Skin of body (tissue), 2 donors: Measurements from ENCODE around the gene ZFX. TPM values are rescaled to one million over a fixed set of nuclear protein-coding genes. Genes with fewer than 3 reads are reported as not detected.

Experiments
- DNase-seq: peaks from one replicate; lab custom pipeline; 2025; lab: John Stamatoyannopoulos, UW
- total RNA-seq: library from RNA; depleted of rRNA; stranded (reverse); fragments of >200 nt; gene quantifications from one replicate; pipeline ENCODE4 v1.2.3, GENCODE V29; 2014

Gene ZFX
- total RNA-seq, 1 donor from 2014 or later, result 57.1 TPM

DNA sequence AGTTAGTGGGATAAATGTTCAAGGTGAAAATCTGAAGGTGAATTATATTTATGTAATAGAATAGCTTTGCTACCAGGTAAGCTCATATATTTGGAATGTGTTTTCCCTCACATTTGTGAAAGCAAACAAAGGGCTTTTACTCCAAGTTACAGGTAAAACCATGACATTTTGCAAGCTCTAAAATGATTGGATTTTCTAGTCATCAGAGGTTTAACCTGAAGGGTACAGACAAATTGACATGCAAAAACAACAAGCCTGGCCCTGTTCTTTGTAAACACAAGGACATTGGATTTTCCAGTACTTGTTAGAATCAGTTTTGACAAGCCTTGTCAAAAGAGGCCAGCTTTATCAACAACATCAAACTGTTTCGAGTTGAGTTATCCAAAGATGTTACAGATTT lies 51.7 kb downstream of the ZFX start:
- DNase-seq, result no peak

- no peak for DNase-seq
Observed at GRCh38 chrX:24202465-24203031, 53.0 kb downstream of the ZFX start.

GRCh38 chrX:24203072-24203808 lies 53.7 kb downstream of the ZFX start:
- DNase-seq, result no peak

DNA sequence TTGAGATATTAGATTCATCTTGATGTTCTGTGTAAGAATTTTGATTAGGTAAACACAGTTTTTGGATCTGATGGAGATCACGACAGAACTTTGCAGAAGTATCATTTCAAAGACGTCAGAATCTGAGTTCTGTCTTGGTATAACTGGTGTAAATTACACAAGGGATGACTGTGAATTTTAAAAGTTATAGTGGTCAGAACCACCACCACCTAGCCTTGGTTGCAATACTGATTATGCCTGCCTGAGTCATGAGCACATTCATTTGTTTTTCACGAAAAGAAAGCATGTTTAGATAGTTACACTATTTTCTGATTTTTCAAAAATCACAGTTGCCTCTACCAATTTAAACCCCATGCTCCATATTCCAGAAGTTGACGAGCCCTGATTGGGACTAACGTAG lies 54.8 kb downstream of the ZFX start:
- DNase-seq, result no peak

DNA sequence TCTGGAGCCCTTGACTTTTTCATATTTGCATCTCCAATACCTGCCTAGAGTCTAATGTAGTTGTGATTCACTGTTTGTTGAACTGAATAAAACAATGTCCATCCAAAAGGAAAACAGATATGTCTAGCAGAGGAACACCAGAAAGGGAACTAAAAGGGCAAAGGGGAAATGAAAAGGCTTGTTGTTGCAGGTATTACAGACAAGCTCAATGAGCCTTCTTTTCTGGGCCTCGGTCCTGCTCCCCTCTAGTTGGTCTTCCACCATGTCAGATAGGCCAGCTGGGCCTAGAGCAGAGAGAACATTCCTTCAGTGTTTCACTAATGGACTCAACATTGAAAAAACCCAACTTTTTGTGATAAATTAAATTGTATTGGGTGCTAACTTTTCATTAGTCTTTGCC lies 55.4 kb downstream of the ZFX start:
- DNase-seq, result no peak

GRCh38 chrX:24207826-24208225 lies 58.3 kb downstream of the ZFX start:
- DNase-seq, result no peak

GRCh38 chrX:24208496-24209240 lies 59.1 kb downstream of the ZFX start:
- no peak for DNase-seq

GRCh38 chrX:24210190-24210589 lies 60.7 kb downstream of the ZFX start:
- DNase-seq, result no peak

DNA sequence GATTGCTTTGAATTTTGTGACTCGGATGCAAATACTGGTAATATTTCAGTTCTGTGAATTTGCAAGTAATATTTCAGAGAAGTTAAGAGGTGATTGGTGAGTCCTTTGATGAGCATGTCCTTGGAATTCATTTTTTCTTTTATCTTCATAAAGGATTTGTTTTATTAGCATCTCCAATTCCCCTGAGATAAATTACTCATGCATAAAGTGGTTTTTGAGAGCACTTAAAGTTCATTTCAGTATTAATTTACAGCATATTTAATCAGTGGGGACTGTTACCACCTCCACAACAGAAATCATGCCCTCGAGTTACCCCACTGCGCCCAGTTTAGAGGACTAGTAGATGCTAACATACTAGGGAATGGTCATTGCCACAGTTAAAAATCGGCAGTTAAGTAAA lies 65.0 kb downstream of the ZFX start:
- DNase-seq, result no peak

DNA sequence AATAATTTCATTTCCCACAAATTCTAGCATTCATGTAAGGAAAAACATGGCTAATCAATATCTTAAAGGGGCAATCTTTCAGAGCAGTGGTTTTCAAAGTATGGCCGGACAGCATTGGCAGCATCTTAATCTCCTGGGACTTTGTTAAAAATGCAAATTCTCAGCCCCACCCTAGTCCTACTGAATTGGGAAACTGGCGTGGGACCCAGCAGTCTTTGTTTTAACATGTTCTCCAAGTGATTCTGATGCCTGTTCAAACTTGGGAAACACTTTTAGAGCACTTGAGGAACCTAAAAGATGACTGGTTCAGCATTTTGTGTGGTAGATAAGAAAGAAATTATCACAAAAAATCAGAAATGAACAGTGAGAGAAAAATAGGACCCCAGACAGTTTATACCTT lies 65.7 kb downstream of the ZFX start:
- DNase-seq, result no peak

- DNase-seq, result no peak
Observed at GRCh38 chrX:24216037-24216436, 66.5 kb downstream of the ZFX start.

- no peak for DNase-seq
Observed at GRCh38 chrX:24216827-24217226, 67.3 kb downstream of the ZFX start.

GRCh38 chrX:24219320-24219719 lies 69.8 kb downstream of the ZFX start:
- no peak for DNase-seq

GRCh38 chrX:24221872-24222271 lies 72.3 kb downstream of the ZFX start:
- no peak for DNase-seq

GRCh38 chrX:24225265-24225664 lies 75.7 kb downstream of the ZFX start:
- no peak for DNase-seq

DNA sequence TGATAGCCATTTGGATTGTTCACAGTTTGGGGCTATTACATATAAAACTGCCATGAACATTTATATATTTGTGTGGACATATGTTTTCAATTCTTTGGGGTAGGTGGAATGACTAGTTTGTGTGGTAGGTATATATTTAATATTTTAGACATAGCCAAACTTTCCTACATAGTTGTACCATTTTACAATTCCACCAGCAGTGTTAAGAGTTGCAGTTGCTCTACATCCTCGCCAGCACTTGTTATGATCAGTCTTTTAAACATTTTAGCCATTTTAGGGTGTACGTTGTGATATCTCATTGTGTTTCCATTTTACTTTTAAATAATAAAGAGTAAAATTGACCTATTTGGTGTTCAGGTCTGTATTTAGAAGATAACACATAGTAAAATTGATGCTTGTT lies 76.6 kb downstream of the ZFX start:
- no peak for DNase-seq

- DNase-seq, result no peak
Observed at GRCh38 chrX:24228596-24228995, 79.1 kb downstream of the ZFX start.

DNA sequence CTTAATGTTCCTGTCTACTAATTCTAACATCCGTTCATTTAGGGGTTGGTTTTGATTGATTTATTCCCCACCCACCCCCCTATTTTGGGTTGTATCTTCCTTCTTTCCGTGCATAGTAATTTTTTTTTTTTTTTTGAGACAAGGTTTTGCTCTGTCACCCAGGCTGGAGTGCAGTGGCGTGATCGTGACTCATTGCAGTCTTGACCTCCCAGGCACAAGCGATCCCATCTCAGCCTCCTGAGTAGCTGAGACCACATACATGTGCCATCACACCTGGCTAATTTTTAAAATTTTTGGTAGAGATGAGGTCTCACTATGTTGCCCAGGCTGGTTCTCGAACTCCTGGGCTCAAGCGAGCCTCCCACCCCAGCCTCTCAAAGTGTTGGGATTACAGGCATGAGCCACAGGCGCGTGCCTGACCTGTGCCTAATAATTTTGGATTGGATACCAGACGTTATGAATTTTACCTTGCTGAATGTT lies 79.9 kb downstream of the ZFX start:
- no peak for DNase-seq

DNA sequence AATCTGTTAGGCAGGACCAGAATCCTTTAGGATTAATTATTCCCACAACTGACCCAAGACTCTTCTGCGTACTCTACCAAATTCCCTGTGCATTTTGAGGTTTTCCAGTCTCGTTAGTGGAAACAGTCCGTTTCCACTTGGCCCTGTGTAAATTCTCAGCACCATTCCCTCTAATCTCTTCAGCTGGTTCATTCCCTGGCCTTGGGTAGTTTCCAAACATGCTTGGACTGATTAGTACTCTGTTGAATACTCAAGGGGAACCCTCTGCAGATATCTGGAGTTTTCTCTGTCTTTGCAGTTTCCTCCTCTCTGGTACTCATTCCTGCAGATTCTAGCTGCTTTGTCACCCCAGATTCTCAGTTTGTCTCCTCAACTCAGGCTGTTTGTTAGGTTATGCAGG lies 80.4 kb downstream of the ZFX start:
- DNase-seq, result peak; percentile 2

GRCh38 chrX:24231131-24231540 lies 81.6 kb downstream of the ZFX start:
- peak; percentile 28 for DNase-seq

DNA sequence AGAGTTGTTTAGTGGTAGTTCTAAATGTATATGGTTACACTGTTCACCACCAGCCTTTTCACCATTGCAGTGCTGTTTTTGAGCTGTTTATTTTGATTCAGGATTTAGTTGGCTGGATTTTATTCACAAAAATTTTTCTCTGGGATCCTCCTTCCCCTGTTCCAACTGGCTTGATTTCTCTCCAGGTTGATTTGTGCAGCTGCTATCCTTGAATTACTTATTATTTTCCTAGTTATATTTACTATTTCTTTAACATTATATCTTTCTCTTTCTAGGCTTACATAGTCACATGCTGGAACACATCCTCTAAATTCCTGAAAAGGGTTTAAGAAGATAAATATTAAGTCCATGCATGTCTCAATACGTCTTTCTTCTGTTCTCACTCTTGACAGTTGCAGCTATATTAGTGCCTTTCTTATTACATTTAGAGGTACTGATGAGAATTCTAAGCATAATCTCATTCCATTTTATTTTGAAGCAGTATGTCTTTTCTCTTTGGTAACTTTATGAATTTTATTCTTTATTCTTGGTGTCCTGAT lies 82.2 kb downstream of the ZFX start:
- no peak for DNase-seq

- DNase-seq, result no peak
Observed at GRCh38 chrX:24232796-24233195, 83.3 kb downstream of the ZFX start.
